ENCODE measurements around the gene HOGA1. TPM values are rescaled to one million over a fixed set of nuclear protein-coding genes. Genes with fewer than 3 reads are reported as not detected.

HOGA1 gene
- total and polyA plus RNA-seq, 2 of the 13 experiments (the other 11 are each of a cell fraction or from before 2014, with no cell fraction given) = 7.6 to 19.5 TPM

DNA sequence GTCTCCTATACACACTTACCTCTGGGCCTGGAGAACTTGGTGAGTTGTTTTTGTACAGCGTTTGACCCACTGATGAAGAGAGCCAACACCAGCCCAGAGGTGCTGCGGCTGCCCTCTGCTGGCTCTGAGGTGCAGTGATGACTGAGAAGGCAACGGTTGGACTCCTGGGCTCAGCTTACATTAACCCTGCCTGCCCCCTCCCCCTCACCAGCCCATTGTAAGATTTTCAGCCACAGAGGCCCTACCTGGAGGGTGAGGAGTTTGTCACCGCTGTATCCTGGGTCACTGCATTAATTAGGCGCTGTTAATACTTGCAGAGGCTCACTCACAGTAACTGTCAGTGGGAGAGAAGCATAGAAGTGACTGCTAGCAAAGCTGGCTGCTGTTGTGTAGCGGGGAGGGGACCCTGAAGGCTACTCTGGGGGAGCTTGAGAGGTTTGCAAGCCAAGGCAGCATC is 30.6 kb upstream of the HOGA1 start (continued):
- TF ChIP-seq, protein P1, sequence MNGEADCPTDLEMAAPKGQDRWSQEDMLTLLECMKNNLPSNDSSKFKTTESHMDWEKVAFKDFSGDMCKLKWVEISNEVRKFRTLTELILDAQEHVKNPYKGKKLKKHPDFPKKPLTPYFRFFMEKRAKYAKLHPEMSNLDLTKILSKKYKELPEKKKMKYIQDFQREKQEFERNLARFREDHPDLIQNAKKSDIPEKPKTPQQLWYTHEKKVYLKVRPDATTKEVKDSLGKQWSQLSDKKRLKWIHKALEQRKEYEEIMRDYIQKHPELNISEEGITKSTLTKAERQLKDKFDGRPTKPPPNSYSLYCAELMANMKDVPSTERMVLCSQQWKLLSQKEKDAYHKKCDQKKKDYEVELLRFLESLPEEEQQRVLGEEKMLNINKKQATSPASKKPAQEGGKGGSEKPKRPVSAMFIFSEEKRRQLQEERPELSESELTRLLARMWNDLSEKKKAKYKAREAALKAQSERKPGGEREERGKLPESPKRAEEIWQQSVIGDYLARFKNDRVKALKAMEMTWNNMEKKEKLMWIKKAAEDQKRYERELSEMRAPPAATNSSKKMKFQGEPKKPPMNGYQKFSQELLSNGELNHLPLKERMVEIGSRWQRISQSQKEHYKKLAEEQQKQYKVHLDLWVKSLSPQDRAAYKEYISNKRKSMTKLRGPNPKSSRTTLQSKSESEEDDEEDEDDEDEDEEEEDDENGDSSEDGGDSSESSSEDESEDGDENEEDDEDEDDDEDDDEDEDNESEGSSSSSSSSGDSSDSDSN (CRISPR knock-in tag; IDR thresholded peaks at IDR 0.05) = 0 out of 2 replicates have a peak, but pooled peaks have one; percentile 28
- TF ChIP-seq ZNF598 (CRISPR knock-in tag; IDR thresholded peaks at IDR 0.05; ENCODE audit: borderline replicate concordance) (peak; percentile 21; the same call in 1 of the 2 replicates), SMC3 (IDR thresholded peaks at IDR 0.05; ENCODE audit: low read length) (peak; percentile 87), FOXC1 (CRISPR knock-in tag; IDR thresholded peaks at IDR 0.05; ENCODE audit: borderline replicate concordance) (no peak), ZNF652 (CRISPR knock-in tag; IDR thresholded peaks at IDR 0.05; ENCODE audit: borderline replicate concordance, low read depth) (peak; percentile 73), HDAC2 (CRISPR knock-in tag; IDR thresholded peaks at IDR 0.05) (peak; percentile 24; the same call in 1 of the 2 replicates), RXRA (CRISPR knock-in tag; IDR thresholded peaks at IDR 0.05) (0 out of 2 replicates have a peak, but pooled peaks have one; percentile 27)
- TF ChIP-seq, protein P2, sequence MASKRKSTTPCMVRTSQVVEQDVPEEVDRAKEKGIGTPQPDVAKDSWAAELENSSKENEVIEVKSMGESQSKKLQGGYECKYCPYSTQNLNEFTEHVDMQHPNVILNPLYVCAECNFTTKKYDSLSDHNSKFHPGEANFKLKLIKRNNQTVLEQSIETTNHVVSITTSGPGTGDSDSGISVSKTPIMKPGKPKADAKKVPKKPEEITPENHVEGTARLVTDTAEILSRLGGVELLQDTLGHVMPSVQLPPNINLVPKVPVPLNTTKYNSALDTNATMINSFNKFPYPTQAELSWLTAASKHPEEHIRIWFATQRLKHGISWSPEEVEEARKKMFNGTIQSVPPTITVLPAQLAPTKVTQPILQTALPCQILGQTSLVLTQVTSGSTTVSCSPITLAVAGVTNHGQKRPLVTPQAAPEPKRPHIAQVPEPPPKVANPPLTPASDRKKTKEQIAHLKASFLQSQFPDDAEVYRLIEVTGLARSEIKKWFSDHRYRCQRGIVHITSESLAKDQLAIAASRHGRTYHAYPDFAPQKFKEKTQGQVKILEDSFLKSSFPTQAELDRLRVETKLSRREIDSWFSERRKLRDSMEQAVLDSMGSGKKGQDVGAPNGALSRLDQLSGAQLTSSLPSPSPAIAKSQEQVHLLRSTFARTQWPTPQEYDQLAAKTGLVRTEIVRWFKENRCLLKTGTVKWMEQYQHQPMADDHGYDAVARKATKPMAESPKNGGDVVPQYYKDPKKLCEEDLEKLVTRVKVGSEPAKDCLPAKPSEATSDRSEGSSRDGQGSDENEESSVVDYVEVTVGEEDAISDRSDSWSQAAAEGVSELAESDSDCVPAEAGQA (IDR thresholded peaks at IDR 0.05; ENCODE audit: low read depth) = no peak
- TF ChIP-seq, protein P2 (CRISPR knock-in tag; IDR thresholded peaks at IDR 0.05; ENCODE audit: borderline replicate concordance) = no peak
- TF ChIP-seq, protein P3, sequence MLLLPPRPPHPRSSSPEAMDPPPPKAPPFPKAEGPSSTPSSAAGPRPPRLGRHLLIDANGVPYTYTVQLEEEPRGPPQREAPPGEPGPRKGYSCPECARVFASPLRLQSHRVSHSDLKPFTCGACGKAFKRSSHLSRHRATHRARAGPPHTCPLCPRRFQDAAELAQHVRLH (CRISPR knock-in tag; IDR thresholded peaks at IDR 0.05; ENCODE audit: borderline replicate concordance, low read depth) = peak; percentile 48; the same call in 1 of the 2 replicates
- TF ChIP-seq, protein P4, sequence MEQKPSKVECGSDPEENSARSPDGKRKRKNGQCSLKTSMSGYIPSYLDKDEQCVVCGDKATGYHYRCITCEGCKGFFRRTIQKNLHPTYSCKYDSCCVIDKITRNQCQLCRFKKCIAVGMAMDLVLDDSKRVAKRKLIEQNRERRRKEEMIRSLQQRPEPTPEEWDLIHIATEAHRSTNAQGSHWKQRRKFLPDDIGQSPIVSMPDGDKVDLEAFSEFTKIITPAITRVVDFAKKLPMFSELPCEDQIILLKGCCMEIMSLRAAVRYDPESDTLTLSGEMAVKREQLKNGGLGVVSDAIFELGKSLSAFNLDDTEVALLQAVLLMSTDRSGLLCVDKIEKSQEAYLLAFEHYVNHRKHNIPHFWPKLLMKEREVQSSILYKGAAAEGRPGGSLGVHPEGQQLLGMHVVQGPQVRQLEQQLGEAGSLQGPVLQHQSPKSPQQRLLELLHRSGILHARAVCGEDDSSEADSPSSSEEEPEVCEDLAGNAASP (CRISPR knock-in tag; IDR thresholded peaks at IDR 0.05; ENCODE audit: borderline replicate concordance) = 0 out of 2 replicates have a peak, but pooled peaks have one; percentile 24

Measured in HepG2 (cell line).